ENCODE measurements around the gene RPS27.

The RPS27 gene

GRCh38 chr1:153951801-153952200 is 38.8 kb upstream of the RPS27 start:
- TF ChIP-seq POLR2AphosphoS5 (IDR thresholded peaks at IDR 0.05; ENCODE audit: low read depth, low read length) (no peak), FOXP2 (optimal IDR thresholded peaks at IDR 0.05; ENCODE audit: borderline replicate concordance, extremely low read depth, extremely low read length, insufficient read depth) (no peak), REST (IDR thresholded peaks at IDR 0.05; ENCODE audit: insufficient read depth in 1 of 2, low read depth in 2 of 2, low read length in 2 of 2) (no peak), TAF1 (IDR thresholded peaks at IDR 0.05; ENCODE audit: borderline replicate concordance, insufficient read depth, low read length) (no peak), SIN3A (IDR thresholded peaks at IDR 0.05; ENCODE audit: borderline replicate concordance, insufficient read depth, low read length) (no peak)

GRCh38 chr1:153953859-153954365 is 36.6 kb upstream of the RPS27 start:
- TF ChIP-seq POLR2AphosphoS5 (IDR thresholded peaks at IDR 0.05; ENCODE audit: low read depth, low read length): no peak
- TF ChIP-seq SIN3A (IDR thresholded peaks at IDR 0.05; ENCODE audit: borderline replicate concordance, insufficient read depth, low read length): no peak

GRCh38 chr1:153954826-153955225 is 35.7 kb upstream of the RPS27 start:
- TF ChIP-seq POLR2AphosphoS5 (IDR thresholded peaks at IDR 0.05; ENCODE audit: low read depth, low read length) (no peak), TAF1 (IDR thresholded peaks at IDR 0.05; ENCODE audit: borderline replicate concordance, insufficient read depth, low read length) (no peak), FOXP2 (optimal IDR thresholded peaks at IDR 0.05; ENCODE audit: borderline replicate concordance, extremely low read depth, extremely low read length, insufficient read depth) (no peak), SIN3A (IDR thresholded peaks at IDR 0.05; ENCODE audit: borderline replicate concordance, insufficient read depth, low read length) (no peak), REST (IDR thresholded peaks at IDR 0.05; ENCODE audit: insufficient read depth in 1 of 2, low read depth in 2 of 2, low read length in 2 of 2) (no peak)

- TF ChIP-seq SIN3A (IDR thresholded peaks at IDR 0.05; ENCODE audit: borderline replicate concordance, insufficient read depth, low read length): no peak
- TF ChIP-seq REST (IDR thresholded peaks at IDR 0.05; ENCODE audit: insufficient read depth in 1 of 2, low read depth in 2 of 2, low read length in 2 of 2): no peak
- TF ChIP-seq FOXP2 (optimal IDR thresholded peaks at IDR 0.05; ENCODE audit: borderline replicate concordance, extremely low read depth, extremely low read length, insufficient read depth): no peak
- no peak for TF ChIP-seq POLR2AphosphoS5 (IDR thresholded peaks at IDR 0.05; ENCODE audit: low read depth, low read length)
- no peak for TF ChIP-seq TAF1 (IDR thresholded peaks at IDR 0.05; ENCODE audit: borderline replicate concordance, insufficient read depth, low read length)
Observed at GRCh38 chr1:153956997-153957715, 33.4 kb upstream of the RPS27 start.

GRCh38 chr1:153957744-153958110 is 32.8 kb upstream of the RPS27 start:
- TF ChIP-seq POLR2AphosphoS5 (IDR thresholded peaks at IDR 0.05; ENCODE audit: low read depth, low read length) (no peak), REST (IDR thresholded peaks at IDR 0.05; ENCODE audit: insufficient read depth in 1 of 2, low read depth in 2 of 2, low read length in 2 of 2) (no peak), TAF1 (IDR thresholded peaks at IDR 0.05; ENCODE audit: borderline replicate concordance, insufficient read depth, low read length) (no peak), FOXP2 (optimal IDR thresholded peaks at IDR 0.05; ENCODE audit: borderline replicate concordance, extremely low read depth, extremely low read length, insufficient read depth) (no peak), SIN3A (IDR thresholded peaks at IDR 0.05; ENCODE audit: borderline replicate concordance, insufficient read depth, low read length) (no peak)

Measured in PFSK-1 (cell line).